ENCODE results near the gene OBSCN. TPM values are rescaled to one million over a fixed set of nuclear protein-coding genes. Genes with fewer than 3 reads are reported as not detected.
A peak's percentile ranks its signal among the peaks of the same experiment; 100 is the strongest.
"Not testable (repeated sequence)": the region's sequence is repeated elsewhere in the genome, so short reads cannot be mapped to it uniquely, and the experiment has no call there.

OBSCN gene
- total RNA-seq, 1 donor from 2014 or later, result 74.1 TPM

DNA sequence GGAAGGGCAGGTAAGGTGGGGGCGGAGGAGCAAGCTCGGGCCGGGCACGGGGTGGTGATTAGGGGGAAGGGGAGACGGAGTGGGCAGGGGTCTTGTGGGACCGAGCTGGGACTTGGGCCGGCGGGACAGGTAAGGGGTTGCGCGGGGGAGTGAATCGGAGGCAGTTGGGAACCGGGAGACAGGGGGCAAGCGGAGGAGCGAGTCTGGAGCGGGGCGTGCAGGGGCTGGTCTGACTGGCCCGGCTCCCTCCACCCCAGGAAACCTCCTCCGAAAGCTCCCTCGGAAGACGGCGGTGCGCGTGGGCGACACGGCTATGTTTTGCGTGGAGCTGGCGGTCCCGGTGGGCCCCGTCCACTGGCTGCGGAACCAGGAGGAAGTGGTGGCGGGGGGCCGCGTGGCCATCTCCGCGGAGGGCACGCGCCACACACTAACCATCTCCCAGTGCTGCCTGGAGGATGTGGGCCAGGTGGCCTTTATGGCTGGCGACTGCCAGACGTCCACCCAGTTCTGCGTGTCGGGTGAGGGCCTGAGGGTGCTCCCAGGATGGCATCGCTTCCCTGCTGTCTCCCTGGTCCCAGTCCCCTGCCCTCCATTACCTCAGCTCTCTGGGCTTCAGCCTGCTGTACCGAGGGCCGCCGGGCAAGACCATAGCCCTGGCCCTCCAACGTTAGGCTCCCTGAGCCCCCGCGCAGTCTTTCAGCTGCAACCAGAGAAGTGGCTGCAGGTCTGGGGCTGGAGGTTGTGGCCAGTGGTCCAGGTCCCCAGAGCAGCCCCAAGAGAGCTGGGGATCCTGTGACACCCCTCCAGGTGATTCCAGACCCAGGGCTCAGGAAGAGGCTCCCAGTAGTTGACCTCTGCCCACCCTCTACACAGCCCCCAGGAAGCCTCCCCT is 6.3 kb downstream of the OBSCN start:
- no peak for DNase-seq (ENCODE audit: low read depth)

DNA sequence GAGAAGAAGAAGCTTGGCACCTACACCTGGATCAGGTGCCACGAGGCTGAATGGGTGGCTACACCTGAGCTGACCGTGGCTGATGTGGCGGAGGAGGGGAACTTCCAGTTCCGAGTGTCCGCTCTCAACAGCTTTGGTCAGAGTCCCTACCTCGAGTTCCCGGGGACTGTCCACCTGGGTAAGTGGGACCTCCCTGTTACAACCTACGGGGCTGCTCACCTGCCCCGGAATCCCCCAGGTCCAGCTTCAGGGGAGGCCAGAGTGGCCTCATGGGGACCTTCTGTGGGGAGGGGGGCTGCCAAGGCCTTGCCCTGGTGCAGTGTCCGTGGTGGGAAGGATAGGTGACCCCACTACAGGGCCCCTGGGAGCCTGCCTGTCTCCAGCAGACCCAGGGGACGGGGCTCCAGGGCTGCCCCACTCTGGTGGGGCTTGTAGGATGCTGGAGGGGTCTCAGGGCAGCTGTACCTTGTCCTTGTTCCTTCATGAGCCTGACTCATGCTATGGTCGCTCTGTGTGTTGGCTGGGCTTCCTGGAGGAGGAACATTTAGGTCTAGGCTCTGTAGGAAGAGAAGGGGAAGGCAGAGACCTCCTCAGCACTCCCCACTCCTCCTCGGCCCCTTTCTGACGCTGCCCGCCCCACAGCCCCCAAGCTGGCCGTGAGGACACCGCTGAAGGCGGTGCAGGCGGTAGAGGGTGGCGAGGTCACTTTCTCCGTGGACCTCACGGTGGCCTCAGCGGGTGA is 7.2 kb downstream of the OBSCN start:
- no peak for DNase-seq (ENCODE audit: low read depth)

DNA sequence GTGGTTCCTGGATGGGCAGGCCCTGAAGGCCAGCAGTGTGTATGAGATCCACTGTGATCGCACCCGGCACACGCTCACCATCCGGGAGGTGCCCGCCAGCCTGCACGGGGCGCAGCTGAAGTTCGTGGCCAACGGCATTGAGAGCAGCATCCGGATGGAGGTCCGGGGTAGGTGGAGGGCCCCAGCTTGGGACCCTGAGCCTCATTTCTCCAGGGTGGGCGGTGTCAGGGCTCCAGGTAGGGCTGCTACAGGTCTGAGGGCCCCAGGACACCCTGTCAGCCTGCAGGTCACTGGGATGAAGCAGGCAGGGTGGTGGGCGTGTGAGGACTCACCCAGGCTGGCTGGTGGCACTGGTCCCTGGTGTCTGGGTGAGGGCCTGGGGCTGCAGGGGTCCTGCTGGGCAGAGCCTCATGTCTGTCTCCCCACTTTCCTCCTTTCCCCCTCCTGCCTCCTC is 7.8 kb downstream of the OBSCN start:
- DNase-seq (ENCODE audit: low read depth), result no peak

DNA sequence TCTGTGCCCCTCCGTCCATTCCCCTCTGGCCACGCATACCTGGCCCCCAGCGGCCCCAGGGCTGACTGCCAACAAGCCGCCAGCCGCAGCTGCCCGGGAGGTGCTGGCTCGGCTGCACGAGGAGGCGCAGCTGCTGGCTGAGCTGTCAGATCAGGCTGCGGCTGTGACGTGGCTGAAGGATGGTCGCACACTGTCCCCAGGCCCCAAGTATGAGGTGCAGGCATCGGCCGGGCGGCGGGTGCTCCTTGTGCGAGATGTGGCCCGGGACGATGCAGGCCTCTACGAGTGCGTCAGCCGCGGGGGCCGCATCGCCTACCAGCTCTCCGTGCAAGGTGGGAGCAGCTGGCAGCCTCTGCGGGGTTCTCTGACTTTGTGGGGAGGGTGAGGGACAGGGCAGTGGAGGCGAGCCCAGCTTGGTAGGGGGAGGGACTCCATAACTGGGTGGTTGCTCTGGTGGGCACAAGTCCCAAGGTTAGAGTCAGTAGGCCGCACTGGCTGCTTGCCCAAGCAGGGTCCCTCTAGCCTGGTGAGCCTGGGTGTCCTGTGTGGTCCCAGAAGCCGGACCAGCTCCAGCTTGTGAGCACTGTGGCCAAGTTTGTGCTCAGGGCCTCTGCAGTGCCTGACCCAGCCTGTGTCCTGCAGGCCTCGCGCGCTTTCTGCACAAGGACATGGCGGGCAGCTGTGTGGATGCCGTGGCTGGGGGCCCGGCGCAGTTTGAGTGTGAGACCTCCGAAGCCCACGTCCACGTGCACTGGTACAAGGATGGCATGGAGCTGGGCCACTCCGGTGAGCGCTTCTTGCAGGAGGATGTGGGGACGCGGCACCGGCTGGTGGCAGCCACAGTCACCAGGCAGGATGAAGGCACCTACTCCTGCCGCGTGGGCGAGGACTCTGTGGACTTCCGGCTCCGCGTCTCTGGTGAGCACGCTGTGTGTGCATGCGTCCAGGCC is 8.8 kb downstream of the OBSCN start:
- DNase-seq (ENCODE audit: low read depth), result no peak

DNA sequence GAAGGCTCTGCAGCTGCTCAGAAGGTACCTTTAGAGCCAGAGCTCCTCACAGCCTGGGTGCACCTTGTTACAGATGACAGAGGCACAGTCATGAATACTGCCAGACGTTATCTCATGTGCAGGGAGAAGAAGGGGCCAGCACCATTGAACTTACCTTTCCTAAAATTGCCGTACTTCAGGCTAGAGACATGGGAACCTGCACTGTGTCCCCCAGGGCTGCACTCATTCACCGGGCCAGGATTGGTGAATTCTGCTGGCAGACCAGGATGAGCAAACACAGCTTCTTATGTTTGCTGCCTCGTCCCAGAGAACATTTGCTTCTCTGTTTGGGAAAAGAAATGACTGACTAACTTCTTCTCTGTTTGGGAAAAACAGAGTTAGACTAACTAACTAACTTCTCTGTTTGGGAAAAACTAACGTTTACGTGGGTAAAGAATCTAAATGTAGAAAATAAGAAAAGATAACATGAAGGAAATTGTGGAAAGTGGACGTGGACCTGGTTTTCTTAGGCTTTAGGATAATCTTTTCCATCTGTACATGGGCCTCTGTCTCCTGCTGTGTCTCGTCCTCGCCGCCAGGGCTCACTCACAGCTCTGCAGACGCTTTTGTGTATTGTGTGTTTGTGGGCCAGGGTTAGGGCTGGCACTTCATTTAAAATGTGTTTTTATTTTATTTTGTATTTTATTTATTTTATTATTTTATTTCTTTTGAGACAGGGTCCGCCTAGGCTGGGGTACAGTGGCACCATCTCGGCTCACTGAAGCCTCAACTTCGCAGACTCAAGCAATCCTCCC is 9.9 kb downstream of the OBSCN start:
- DNase-seq (ENCODE audit: low read depth), result no peak

DNA sequence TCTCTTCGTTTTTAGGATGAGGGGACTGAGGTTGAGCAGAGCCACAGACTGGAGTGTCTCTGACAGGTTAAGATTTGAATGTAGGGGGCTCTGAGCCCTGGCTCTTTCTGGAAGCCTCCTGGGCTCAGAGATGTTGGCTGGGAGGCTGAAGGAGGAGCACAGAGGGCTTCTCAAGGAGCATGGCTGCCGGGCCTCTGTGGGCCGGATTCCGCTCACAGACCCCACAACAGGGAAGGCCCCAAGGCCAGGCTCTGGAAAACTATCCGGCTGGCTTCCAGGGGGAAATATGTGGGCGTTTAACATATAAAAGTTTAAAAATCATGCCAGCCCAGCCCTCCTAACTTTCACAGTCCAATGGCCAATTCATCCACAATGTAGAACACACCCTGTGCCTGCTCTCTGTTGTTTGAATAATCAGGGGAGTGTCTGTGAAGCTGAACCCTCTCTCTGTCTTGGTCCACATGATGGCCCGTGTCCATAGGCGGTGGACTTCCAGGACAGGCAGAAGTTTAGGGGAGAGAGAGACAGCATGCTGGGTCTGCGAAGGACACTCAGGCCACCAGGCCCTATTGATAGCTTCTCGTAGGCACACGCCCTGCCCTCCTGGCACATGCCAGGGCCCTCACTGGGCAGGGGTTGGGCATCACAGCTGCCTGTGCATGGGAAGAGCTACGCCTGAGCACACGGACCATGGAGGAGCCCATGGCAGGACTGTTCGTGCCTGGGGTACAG is 10.8 kb downstream of the OBSCN start:
- no peak for DNase-seq (ENCODE audit: low read depth)

DNA sequence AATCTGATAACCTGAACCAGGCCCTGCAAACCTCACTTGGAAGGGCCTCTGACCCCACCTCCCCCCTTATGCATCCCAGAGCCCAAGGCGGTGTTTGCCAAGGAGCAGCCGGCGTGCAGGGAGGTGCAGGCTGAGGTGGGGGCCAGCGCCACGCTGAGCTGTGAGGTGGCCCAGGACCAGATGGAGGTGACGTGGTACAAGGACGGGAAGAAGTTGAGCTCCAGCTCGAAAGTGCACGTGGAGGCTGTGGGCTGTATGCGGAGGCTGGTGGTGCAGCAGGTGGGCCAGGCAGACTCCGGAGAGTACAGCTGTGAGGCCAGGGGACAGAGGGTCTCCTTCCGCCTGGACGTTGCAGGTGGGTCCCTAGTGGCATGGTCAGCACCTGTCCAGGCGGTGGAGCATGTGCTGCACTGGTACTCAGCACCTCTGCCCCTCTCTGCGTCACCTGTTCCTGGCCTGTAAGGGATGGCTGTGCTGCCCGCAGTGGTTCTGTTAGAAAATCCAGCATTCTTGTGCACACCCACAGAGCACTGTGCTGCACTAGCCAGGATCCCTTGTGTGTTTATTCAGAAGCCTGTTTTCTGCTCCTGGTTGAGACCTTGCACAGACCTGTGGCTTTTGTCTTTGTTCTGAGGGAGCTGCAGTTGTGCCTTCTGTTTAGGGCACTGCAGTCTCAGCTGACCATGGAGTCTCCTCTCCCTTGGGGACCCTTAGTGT is 11.6 kb downstream of the OBSCN start:
- no peak for DNase-seq (ENCODE audit: low read depth)

DNA sequence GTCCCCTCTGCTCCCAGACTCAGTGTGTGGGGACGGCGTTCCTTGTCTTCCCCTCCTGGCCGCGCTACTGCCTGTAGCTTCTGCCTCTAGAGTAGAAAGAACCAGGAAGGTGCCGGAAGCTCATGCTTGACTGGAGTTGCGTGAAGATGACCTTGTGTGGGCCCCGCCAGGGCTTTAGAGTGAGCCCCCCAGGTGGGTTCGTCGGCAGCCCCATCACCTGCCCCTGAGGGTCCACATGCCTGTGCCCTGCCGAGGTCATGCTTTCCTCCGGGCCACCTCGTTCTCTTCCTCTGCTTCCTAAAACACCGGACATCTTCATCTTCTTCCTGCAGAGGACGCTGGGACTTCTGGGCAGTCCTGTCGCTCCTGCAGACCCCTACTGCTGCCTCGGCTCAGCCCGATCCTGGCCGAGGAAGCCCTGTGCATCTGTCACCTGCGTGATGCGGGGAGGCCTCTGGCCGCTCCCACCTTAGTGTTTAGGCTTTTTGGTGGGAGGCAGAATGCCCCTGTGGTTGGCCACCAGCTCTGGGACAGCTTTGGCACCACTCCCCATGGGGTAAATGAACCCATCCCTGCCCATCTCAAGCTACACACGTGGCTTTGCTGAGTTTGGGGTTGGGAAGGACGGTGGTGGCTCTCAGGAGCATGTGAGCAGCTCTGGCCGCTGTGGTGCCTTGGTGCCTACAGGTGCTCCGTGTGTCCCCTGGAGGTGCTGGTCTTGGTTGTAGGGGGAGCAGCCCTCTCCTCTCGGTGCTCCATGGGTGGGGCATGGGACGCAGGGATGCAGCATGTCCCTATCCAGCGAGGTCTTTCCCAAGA is 12.3 kb downstream of the OBSCN start:
- no peak for DNase-seq (ENCODE audit: low read depth)

DNA sequence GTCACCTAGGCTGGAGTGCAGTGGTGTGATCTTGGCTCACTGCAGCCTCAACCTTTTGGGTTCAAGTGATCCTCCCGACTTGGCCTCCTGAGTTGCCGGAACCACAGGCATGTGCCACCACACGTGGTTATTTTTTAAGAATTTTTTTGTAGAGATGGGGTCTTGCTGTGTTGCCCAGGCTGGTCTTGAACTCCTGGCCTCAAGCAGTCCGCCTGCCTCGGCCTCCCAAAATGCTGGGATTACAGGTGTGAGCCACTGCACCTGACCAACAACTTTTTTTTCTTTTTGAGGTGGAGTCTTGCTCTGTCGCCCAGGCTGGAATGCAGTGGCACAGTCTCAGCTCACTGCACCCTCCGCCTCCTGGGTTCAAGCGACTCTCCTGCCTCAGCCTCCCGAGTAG is 13.3 kb downstream of the OBSCN start:
- DNase-seq (ENCODE audit: low read depth), result not testable (repeated sequence)

DNA sequence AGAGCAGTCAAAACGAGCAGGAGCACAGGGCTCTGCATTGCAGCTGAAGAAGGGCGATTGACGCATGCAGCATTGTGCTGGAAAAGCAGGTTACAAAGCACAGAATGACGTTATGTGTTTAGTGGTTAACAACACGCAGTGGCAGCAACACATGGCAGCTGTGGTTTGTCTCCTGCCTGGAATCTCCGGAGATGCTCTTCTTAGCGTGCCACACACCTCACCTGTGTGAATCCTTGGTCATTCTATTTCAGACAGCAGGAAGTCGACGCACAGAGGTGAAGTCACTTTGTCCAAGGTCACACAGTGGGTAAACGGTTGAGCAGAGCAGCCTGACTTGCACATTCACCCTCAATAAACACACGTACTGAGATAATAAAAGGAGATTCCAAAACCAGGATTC is 14.7 kb downstream of the OBSCN start:
- DNase-seq (ENCODE audit: low read depth), result no peak

DNA sequence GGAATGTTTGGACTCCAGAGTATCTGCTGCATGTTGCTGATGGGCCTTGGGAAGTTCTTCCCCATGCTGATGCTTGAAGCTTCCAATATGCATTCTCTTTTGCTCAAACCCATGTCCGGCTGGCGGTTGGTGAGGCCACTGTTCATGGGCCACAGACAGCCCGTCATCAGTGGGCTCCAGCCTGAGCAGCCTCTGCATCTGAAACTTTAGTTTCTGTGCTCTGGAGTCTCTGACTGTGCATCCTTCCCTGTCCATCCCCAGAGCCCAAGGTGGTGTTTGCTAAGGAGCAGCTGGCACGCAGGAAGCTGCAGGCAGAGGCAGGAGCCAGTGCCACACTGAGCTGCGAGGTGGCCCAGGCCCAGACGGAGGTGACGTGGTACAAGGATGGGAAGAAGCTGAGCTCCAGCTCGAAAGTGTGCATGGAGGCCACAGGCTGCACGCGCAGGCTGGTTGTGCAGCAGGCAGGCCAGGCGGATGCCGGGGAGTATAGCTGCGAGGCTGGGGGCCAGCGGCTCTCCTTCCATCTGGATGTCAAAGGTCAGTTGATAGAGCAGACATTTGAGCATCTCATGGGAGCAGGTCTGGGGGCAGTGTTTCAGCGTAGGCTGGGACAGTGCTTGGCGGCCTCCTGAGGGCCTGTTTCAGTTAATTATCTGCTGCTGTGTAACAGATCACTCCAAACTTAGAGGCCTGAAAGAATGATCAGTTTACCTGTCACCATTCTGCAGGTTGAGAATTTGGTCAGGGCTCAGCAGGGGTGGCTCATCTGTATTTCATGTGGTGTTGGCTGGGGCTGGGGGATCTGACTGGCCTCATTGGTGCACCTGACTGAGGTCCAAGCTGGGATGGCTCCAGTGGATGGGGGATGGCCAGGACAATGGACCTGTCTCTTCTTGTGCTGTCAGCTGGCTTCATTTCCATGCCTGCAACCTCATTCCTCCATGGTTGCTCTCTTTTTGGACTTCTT is 16.6 kb downstream of the OBSCN start:
- no peak for DNase-seq (ENCODE audit: low read depth)

DNA sequence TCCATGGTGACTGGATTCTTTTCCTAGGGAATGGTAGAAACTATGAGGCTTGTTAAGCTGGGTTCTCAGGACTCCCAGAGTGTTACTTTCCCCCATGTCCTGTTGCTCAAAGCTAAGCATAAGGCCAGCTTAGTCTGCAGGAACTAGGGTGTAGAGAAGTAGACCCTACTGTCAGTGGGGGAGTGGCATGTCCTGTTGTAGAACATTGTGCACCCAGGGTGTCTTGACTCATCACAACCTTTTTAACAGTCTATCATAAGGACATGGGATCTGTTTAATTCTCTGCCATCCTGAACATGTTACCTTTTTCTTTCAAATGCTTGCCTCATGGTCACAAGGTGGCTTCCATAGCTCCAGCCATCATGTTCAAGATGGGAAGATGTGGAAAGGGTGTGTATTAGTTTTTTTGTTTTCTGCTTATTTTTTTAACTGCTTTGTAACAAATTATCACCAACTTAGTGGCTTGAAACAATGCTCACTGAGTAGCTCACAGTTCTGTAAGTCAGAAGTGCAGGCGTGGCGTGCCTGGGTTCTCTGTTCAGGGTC is 17.4 kb downstream of the OBSCN start:
- no peak for DNase-seq (ENCODE audit: low read depth)

DNA sequence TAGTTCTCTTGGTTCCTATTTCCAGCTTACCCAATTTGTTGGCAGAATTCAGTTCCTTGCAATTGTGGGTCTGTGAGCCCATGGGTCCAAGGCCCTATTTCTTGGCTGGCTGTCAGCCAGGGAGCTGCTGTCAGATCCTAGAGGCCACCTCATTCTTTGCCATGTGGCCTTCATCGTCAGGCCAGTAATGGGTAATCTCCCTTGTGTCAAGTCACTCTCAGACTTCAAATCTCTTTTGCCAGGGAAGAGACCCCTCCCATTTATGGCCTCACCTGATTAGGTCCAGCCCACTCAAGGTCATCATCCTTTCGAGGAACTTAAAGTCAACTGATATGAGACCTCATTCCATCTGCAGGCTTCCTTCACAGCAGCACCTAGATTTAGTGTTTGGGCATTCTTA is 17.9 kb downstream of the OBSCN start:
- no peak for DNase-seq (ENCODE audit: low read depth)

DNA sequence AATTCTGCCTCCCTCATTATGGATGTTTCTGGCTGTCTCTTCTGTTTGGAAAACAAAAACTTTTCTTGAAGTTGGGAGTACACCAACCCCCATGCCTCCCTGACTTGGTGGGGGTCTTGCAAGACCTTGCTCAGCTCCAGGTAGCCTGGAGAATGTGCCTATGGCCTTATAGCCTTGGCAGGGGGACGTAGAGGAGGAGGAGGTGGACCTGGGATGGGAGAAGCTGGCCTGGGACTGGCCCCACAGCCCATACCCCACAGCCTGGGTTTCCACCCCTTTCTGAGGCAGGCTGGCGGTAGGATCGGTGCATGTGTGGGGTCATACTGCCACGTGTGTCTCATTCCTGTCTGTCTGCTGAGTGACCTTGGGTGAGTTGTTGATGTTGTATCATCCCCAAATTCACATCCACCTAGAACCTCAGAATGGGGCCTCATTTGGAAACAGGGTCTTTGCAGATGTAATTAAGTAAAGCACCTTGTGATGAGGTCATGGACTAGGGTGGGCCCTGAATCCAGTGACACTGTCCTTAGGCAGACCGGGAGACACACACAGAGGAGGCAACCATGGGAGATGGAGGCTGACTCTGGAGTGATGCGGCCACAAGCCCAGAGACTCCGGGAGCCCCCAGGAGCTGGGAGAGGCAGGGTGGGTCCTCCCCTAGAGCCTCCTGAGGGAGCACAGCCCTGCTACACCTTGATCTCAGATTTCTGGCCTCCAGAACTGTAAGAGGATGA is 18.5 kb downstream of the OBSCN start:
- no peak for DNase-seq (ENCODE audit: low read depth)

DNA sequence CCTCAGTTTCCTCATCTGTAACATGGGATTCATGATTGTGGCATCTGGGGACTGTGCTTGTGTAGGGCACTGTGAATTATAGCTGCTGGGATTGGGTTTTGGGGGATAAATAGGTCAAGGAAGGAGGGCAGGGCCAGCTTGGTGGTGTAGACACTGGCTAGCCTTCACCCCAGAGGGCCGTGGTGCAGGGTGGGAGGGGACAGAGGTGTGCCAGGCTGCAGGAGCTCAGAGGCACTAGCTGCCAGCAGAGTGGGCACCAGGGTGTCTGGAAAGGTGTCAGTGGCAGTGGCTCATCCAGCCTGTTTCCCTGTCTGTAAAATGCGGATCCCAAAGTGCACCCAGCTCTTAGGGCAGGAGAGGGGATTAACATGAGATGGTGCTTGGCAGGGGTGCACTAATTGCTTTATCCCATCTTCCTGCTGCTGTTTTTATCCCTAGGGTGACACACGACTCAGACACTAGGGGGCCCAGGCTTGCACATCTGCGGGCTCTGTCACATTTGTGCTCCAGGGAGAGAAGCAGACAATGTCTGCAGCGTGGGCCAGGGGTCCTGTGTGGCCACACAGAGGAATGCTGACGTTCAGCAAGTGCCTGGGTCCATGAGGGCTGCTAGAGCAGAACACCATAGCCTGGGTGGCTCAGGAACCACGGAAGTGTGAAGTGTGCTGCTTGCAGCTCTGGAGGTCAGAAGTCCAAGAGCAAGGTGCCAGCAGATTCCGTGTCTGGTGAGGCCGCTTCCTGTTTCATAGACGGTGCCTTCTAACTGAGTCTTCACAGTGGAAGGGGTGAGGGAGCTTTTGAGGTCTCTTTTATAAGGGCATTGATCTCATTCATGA is 19.3 kb downstream of the OBSCN start:
- peak; percentile 76 for DNase-seq (ENCODE audit: low read depth)

DNA sequence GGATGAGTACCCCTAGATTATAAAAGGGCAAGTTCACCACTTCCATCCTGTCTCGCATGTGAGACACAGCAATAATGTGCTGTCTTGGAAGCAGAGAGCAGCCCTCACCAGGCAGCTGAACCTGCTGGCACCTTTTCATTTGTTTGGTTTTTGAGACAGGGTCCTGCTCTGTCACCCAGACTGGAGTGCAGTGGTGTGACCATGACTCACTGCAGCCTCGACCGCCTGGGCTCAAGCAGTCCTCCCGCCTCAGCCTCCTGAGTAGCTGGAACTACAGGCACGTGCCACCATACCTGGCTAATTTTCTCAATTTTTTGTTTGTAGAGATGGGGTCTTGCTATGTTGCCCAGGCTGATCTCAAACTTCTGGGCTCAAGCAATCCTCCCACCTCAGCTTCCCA is 20.3 kb downstream of the OBSCN start:
- not testable (repeated sequence) for DNase-seq (ENCODE audit: low read depth)

Measured in renal cortical epithelial cell (primary cell).